HG02970 (cell line): ENCODE data around the gene RHBDF1.
"Not testable (repeated sequence)": the region's sequence is repeated elsewhere in the genome, so short reads cannot be mapped to it uniquely, and the experiment has no call there.

Experiments used
- ATAC-seq: cut with Tn5 transposase; IDR thresholded peaks from one replicate; pipeline ENCODE4 v1.9.1; 2021; ENCODE audit warnings: mild to moderate bottlenecking, moderate library complexity, moderate number of reproducible peaks; ENCODE audit not compliant: unreplicated experiment, low FRiP score

Gene RHBDF1

DNA sequence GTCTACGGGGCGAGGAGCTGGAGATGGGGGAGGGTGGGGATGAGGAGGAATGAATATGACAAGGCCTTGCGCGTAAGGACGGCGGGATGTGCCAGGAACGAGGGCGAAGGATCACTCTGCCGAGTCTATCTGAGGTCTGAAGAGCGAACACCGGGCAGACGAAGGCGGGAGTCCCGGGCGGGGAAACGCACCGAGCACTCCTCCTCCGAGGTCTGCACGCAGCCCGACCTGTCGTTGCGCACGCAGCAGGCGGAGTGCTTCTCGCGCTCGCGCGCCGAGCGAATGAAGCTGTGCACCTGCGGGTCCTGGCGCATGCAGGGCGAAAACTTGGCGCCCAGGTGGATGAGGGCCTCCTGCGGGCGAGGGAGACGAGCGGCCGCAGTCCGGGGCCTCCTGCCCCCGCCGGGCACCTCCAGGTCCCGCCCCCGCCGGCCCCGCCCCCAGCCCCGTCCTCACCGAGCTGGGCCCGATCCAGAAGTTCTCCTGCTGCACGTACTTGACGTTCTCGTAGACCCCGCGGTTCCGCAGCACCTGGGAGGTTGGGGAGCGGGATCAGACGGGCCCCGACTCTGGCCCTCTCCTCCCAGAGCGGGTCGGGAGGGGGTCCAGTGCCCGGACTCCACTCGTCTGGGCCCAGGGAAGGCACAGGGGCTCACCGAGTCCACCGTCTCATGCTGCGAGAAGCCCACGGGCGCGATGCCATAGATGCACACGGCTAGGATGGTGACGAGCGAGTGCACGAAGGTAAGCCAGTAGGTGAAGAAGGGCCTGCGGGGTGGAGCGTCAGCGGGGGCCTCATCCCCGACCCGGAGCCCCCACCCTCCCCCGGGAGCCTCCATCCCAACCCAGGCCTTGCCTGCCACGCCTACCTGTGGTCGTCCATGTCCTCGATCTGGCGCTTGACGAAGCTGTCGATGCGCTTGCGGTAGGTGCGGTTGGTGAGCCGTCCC lies 11.2 kb downstream of the RHBDF1 start:
- ATAC-seq: no peak

DNA sequence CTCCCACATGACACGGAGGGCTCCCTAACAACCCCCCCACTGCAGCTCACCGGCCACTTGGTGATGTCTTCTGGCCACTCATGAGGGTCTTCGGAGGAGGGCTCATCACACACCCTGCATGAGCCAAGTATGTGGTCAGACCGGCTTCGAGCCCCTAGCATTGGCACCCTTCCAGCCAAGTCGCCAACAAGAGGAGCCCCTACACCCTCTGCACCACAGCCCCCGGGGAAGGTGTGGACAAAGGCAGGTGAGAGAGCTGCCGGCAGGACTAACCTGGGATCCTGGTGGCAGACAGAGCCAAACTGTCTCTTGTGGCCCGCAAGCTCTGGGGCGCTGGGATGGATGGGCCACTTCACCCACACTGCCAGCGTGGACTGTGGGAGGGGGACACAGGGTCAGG lies 12.3 kb downstream of the RHBDF1 start:
- ATAC-seq: no peak

DNA sequence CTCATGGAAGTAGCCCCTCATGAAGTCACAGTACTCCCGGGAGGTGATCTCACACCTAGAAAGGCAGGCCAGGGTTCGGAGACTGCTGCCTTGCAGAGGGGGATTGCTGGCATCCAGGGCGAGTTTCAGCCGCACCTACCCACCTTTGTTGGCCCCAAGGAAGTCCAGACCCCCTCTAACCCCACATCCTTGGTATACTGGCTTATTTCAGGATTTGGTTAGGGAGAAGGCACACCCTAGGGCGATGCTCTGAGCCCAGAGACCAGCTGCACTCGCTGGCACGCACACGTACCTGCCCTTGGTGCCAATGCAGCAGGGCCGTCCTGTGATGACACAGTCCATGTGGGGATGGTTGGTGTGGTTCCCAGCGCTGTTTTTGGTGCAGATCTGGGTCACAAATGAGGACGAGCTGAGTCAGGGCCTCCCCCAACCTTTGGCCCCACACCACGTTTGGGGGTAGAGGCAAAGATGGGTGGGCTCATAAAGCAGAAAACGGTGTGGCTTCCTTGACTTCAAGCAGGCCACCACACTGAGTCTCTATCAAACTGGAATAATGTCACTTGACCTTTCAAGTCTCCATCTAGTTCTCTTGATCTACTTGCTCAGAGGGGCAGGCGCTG lies 12.9 kb downstream of the RHBDF1 start:
- no peak for ATAC-seq

DNA sequence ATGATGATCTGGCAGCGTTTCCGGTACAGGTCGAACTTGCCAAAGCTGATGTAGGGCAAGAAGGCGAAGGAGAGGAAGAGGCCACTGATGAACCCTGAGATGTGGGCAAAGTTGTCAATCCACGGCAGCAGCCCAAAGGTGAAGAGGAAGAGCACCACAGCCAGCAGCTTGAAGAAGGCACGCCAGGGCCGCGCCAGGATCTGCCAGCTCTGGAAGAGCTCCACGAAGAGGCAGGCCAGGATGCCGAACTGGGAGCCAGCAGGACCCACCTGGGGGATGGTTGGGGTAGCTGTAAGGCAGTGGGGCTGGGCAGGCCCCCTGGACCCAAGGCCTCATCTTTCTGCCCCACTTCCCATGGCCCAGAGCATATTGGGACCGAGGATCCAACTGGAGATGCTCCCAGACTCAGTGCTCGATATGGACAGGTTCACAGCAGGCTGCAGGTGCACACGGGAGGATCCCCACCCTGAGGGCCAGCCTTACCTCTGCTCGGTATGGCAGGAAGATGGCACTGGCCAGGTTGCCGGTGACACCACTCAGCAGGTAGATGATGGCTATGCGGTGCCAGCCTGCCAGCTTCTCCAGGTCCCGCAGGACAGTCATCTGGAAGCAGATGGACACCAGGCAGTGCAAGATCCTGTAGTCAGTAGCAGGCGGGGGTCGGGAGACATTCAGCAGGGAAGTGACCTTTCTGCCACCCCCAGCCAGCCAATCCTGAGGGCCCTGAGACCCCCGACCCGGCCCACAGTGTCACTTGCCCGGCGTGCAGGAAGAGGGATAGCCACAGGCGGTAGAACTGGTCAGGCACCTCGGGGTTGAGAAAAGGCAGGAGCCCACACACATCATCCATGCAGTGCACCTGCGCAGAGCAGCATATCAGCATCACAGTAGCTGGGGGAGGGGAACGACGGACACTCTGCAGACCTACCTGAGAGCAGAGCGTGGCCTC lies 13.7 kb downstream of the RHBDF1 start:
- ATAC-seq: no peak

DNA sequence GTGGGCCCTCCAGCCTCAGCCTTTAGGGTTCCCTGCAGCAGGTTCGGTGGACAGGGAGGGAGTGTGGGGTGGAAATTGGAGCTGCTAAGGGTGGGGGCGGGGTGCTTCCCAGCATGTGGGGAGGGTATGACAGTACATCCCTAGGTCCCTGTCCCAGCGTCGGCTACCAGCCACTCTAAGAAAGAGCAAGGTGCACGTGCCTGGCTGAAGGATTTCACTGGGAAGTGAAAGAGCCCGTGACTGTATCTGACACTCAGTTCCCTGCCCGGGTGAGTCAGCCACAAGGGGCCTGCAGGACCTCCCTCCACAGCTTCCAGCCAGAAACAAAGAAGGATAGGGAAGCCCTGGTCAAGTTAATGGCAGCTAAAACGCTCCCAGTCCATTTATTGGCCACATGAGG lies 14.7 kb downstream of the RHBDF1 start:
- no peak for ATAC-seq

DNA sequence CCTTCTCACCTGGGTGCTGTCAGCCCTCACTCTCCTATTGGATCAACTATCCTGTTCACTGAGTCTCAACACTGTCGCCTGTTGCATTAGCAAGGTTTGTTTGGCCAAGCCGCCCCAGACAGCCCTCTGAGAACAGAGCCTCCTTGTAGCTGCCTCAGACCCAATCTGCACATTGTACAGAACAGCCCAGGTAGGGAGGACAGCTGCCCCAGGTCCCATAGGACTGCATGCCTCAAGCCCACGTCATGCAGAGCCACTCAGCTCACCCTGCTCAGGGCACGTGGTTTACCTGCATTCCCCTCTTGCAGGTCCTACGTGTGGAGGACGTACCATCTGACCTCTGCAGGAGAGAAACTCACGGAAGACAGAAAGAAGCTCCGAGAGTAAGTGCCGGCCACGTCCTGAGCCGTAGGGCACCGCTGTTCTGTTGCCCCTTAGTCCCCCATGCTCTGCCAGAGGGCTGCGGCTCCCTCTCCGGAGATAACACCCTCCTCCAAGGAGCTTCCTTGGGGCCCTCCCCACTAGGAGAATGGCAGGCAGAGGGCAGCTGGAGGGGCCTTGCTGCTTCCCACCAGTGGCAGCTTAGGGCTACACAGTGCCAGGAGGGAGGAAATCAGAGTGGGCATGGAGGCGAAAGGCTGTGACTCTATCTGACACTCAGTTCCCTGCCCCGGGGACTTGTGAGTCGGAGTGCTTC lies 16.1 kb downstream of the RHBDF1 start:
- no peak for ATAC-seq

DNA sequence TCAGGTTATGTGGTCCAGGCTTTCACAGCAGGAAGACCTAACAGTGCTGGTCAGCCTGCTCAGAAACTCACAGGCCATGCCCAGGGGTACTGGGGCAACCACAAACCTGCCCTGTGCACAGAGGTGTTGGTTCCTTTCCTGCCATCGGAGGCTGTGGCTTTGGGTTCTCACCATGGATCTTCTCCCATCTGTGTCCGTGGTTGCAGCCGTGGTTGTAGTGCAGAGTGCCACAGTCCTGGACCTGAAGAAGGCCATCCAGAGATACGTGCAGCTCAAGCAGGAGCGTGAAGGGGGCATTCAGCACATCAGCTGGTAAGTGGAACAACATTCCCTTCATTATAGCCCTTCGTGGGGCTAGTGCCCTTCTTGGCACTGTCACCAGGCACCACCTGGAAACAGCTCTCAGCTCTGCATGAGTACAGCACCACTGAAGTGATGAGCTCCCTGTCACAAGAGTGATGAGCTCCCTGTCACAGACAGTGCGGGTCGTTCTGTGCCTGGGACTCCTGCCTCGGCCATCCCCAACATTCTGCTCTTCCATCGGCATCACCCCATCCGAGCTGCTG lies 16.8 kb downstream of the RHBDF1 start:
- ATAC-seq: no peak

DNA sequence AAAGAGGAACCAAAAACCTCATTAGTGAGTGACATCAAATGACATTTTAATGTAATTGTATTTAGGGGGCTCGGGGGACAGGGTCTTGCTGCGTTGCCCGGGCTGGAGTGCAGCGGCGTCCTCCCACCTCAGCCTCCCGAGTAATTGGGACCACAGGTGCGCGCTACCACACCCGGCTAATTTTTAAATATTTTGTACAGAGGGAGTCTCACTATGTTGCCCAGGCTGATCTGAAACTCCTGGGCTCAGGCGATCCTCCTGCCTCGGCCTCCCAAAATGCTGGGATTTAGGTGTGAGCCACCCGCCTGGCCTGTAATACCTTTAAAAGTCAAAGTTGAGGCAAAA lies 18.2 kb downstream of the RHBDF1 start:
- no peak for ATAC-seq

DNA sequence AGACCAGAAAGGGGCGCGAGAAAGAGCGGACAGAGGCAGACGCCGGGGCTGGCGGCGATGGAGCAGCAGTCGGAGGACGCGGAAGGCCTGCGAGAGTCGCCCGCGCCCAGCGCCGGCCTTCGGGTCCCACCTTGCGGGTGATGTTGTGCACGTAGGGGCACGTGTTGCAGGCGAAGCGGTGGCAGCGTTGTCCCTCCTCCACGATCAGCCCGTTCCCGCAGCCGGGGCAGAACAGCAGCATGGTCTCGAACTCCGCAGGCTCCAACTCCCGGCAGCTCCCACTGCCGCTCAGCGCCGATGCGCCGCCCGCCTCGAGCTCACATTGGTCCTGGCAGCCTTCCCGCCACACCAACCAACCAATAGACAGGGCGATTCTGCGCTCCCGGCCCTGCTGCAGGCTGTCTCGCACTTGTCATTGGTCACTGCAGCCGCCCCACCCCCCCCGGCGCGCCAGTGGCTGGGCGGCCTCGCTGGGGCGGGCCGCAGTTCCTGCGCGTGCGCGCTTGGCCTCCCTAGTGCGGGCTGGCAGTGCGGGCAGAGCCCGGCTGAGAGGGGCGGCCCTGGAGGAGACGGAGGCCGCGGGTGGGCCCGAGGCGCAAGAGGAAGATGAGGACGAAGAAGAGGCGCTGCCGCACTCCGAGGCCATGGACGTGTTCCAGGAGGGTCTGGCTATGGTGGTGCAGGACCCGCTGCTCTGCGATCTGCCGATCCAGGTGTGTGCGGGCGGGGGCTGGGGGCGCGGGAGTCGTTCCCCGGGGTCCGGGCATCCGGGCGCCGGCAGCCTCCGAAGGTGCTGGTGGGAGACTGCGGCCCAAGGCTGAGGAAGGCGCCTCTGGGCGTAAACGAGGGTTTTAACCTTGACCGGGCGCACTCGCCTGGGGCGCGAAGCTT lies 18.8 kb downstream of the RHBDF1 start, which contains the start of the genes POLR3K and SNRNP25:
POLR3K (minus strand) TSS at position 263 of the 891 bp plus-strand sequence; CDS start at position 241, 22 bp downstream.
SNRNP25 (plus strand) TSS at position 483 of the 891 bp plus-strand sequence; CDS start at position 672, 189 bp downstream.
- ATAC-seq: peak; percentile 88

DNA sequence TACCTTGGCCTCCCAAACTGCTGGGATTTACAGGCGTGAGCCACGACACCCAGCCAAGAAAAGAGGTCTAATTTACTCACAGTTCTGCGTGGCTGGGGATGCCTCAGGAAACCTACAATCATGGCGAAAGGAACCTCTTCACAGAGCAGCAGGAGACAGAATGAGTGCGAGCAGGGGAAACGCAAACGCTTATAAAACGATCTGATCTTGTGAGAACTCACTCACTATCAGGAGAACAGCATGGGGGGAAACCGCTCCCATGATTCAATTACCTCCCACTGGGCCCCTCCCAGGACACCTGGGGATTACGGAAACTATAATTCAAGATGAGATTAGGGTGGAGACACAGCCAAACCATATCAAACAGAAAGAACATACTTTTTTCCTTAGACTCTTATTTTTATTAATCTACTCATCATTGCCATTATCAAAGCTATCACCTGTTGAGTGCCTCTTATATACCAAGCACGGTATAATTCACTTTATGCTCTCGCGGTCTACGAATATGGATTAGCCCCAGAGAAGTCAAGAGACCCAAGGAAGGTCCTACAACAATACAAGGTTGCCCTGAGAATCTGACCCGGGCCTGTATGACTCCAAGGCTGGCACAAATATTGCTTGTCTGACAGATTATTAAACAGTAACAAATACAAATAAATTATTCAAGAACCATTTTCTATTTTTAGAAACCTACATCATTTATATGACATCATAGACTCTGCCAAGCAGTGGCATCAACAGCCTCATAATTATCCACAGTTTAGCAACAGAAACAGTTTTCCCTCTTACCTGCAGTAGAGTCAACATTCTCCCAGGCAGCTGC lies 21.5 kb downstream of the RHBDF1 start:
- no peak for ATAC-seq

DNA sequence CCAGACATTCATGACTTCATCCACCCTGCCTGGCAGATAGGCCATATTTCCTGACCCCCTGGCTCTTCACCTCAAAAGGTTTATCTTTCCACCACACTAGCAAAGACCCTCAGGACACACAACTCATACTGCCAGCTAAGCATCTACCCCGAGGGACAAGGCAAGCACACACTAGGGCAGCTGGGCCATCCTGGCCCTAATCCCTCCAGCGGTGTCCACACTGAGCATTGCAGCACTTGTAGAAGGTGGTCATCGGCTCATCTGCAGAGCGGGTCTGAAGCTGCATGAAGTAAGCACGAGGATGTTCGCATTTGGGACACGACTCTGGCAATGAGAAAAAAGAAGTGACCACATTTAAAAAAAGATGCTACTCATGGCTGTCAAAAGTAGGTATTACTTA lies 25.2 kb downstream of the RHBDF1 start:
- ATAC-seq: no peak

DNA sequence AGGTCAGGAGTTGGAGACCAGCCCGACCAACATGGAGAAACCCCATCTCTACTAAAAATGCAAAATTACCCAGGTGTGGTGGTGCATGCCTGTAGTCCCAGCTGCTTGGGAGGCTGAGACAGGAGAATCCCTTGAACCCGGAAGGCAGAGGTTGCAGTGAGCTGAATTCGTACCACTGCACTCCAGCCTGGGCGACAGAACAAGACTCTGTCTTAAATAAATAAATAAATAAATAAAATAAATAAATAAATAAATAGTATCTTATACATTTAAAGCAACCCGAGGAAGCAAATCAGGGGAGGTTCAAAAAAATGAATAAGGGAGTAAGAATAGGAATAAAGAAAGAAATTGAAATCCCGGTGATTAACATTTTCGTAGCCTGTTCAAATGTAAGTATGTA lies 25.9 kb downstream of the RHBDF1 start:
- not testable (repeated sequence) for ATAC-seq

DNA sequence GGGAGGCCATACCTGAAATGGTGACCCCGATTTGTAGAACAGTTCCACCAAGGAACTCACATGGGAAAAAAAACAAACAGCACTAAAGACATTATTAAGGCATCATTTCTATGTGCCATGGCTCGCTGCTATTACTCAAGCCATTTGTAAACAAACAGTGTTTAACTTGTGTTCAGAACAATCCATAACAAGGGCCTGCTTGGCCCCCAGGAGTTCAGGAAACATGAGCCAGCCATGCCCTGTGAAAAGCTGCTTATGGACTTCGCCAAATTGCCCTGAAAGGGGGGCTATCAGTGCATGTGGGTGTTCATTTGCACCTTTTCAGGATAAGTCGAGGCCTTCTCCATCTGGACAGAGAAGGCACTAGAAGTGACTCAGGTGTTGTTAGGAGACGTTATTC lies 27.0 kb downstream of the RHBDF1 start:
- no peak for ATAC-seq

DNA sequence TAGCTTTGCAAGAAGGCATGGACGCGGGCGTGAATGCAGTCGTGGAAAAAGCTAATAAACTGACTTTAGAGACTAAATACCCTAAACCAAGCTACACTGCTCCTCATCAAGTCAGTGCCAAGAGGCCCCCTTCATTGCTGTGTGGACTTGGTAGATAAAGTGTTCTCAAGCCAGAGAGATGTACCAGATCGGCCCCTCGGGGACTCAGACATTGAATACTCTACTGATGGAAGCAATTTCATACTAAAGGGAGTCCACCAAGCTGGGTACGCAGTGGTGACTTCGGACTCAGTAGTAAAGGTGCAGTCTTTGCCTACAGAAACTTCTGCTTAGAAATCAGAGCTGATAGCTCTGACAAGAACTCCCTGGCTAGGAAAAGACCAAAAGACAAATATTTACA lies 27.8 kb downstream of the RHBDF1 start:
- no peak for ATAC-seq

DNA sequence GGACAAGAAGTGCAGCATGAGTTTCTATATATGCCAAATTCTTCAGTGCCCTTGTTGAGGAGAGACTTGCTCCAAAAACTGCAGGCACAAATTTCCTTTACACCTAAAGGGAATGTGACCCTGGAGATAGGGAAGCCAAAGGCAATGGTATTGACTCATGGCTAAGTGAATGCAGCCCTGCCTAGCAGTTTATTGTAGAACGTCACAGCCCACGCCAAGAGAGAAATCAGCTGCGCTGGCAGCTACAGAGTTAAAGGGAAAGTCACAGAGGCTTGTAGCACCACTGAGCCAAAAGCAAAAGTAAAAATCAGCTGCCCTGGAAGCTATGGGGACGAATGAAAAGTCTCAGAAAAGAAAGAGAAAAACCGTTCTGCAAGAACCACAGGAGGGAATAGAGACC lies 29.1 kb downstream of the RHBDF1 start:
- ATAC-seq: no peak

DNA sequence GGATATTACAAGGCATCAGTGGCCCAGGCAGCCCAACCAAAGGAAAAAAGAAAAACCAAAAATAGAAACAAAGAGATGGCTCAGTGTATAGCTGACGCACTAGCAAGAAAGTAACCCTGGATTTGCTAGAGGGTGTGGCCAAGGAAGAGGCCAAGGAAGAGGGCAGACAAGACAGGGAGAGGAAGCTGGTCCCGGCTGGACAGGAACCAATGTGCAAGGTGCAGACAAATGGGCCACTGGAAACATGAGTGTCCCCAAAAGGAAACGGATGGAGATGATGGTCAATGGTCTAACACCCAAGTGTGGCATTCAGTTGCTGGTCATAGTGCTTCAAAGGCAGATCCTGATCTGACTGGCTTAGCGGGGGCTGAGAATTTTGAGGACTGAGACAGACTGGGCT lies 29.7 kb downstream of the RHBDF1 start:
- no peak for ATAC-seq

DNA sequence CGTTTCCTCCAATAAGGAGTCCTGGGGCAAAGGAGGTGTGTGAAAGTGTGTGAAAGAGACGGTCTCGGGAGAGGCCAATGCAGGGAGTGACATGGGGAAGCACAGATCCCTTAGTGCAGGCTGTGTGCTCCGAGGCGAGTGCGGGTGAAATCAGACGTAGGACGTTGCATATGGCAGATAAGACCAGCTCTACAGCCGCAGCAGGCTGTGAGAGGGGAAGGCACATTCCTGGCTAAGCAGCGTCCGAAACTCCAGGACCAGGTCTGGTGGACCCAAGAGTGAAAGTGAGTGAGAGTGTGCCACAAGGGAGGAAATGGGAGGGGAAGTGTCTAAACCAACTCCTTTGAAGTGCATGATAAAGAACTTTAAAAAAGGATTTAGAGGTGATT lies 30.4 kb downstream of the RHBDF1 start:
- ATAC-seq: no peak
